ENCODE results near the gene CX3CR1. TPM values are rescaled to one million over a fixed set of nuclear protein-coding genes. Genes with fewer than 3 reads are reported as not detected.

Gene CX3CR1
- total RNA-seq, 1 donor from 2014 or later = not detected

DNA sequence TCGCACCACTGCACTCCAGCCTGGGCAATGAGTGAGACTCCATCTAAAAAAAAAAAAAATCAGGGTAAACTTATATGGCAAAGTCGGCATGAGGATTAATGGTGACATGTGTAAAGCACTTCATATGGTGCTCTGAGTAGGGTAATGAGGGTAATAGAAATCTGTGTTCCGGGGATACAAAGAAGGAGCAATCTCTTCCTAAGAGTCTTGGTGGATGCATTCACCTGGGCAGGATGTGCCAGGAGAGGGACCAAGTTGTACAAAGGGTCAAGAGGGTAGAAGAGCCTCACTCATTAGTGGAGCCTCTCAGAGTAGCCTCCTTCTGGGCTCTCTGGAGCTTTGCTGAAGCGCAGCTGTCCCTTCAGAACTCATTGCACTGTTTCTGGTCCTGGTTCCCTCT lies 9.3 kb upstream of the CX3CR1 start:
- Histone ChIP-seq H3K27ac (no peak overlapping the region), H3F3A (ENCODE audit: low read depth) (no peaks in the 10 kb centered on the region), H4K20me1 (ENCODE audit: low read depth) (no peaks in the 10 kb centered on the region), H3K9me3 (ENCODE audit: low read depth) (no peaks in the 10 kb centered on the region), H3K4me1 (peaks cover 5% of the 10 kb centered on the region), H3K36me3 (no peaks in the 10 kb centered on the region), H3K4me3 (no peak overlapping the region), H3K79me2 (ENCODE audit: low read depth) (no peaks in the 10 kb centered on the region), H3K9ac (no peak overlapping the region), H2AFZ (replicated peaks) (no peak overlapping the region), H3K4me2 (no peak overlapping the region), H3K27me3 (no peaks in the 10 kb centered on the region)
- no peak for DNase-seq (ENCODE audit: low spot score)
- H3K36me3 Mint-ChIP-seq = no peaks in the 10 kb centered on the region
- no peak overlapping the region for H3K27ac Mint-ChIP-seq
- no peaks in the 10 kb centered on the region for H3K9me3 Mint-ChIP-seq
- H3K4me1 Mint-ChIP-seq = peaks cover 2% of the 10 kb centered on the region
- H3K4me3 Mint-ChIP-seq = no peak overlapping the region
- peaks cover 6% of the 10 kb centered on the region for H3K27me3 Mint-ChIP-seq (ENCODE audit: insufficient read depth, low read depth)
- TF ChIP-seq EZH2 (IDR thresholded peaks at IDR 0.05) = no peak
- TF ChIP-seq EZH2phosphoT487 (IDR thresholded peaks at IDR 0.05) = no peak
- TF ChIP-seq, protein P1, sequence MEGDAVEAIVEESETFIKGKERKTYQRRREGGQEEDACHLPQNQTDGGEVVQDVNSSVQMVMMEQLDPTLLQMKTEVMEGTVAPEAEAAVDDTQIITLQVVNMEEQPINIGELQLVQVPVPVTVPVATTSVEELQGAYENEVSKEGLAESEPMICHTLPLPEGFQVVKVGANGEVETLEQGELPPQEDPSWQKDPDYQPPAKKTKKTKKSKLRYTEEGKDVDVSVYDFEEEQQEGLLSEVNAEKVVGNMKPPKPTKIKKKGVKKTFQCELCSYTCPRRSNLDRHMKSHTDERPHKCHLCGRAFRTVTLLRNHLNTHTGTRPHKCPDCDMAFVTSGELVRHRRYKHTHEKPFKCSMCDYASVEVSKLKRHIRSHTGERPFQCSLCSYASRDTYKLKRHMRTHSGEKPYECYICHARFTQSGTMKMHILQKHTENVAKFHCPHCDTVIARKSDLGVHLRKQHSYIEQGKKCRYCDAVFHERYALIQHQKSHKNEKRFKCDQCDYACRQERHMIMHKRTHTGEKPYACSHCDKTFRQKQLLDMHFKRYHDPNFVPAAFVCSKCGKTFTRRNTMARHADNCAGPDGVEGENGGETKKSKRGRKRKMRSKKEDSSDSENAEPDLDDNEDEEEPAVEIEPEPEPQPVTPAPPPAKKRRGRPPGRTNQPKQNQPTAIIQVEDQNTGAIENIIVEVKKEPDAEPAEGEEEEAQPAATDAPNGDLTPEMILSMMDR (IDR thresholded peaks at IDR 0.05) = no peak

DNA sequence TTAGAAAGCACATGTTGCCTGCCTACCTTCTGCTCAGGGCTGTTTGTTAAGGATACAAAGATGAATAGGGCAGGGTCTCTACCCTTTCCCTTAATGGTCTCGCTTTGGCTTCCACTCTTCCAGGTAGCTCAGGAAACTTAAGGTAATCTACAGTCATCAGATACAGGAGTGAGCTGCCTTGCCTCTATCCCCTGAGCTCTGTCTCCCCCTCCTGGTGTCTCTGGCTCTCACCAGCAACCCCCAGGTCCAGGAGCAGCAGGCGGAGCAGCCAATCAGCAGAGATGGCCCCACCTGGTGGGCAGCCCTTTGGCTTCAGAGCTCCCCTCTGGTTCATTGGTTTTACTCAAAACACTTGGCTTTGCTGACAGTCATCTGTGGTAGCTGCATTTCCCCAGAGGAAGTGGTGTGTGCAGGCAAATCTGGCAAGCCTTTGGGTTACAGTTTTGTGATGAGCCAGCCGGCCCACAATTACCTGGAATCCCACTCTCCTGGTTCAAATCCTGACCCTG lies 8.5 kb upstream of the CX3CR1 start:
- Mint-ChIP-seq H3K9me3 (no peaks in the 10 kb centered on the region), H3K27me3 (ENCODE audit: insufficient read depth, low read depth) (peaks cover 6% of the 10 kb centered on the region), H3K36me3 (no peaks in the 10 kb centered on the region), H3K27ac (no peak overlapping the region), H3K4me3 (no peak overlapping the region), H3K4me1 (peaks cover 2% of the 10 kb centered on the region)
- Histone ChIP-seq H3F3A (ENCODE audit: low read depth) (no peaks in the 10 kb centered on the region), H3K4me2 (no peak overlapping the region), H3K4me1 (peaks cover 7% of the 10 kb centered on the region), H3K27ac (no peak overlapping the region), H2AFZ (replicated peaks) (no peak overlapping the region), H3K4me3 (no peak overlapping the region), H3K9ac (no peak overlapping the region), H3K27me3 (no peaks in the 10 kb centered on the region), H3K79me2 (ENCODE audit: low read depth) (no peaks in the 10 kb centered on the region), H3K36me3 (no peaks in the 10 kb centered on the region), H3K9me3 (ENCODE audit: low read depth) (no peaks in the 10 kb centered on the region), H4K20me1 (ENCODE audit: low read depth) (no peaks in the 10 kb centered on the region)
- TF ChIP-seq EZH2 (IDR thresholded peaks at IDR 0.05) = no peak
- no peak for TF ChIP-seq EZH2phosphoT487 (IDR thresholded peaks at IDR 0.05)
- TF ChIP-seq, protein P1 (IDR thresholded peaks at IDR 0.05) = peak; percentile 99
- peak; percentile 93 for DNase-seq (ENCODE audit: low spot score)

DNA sequence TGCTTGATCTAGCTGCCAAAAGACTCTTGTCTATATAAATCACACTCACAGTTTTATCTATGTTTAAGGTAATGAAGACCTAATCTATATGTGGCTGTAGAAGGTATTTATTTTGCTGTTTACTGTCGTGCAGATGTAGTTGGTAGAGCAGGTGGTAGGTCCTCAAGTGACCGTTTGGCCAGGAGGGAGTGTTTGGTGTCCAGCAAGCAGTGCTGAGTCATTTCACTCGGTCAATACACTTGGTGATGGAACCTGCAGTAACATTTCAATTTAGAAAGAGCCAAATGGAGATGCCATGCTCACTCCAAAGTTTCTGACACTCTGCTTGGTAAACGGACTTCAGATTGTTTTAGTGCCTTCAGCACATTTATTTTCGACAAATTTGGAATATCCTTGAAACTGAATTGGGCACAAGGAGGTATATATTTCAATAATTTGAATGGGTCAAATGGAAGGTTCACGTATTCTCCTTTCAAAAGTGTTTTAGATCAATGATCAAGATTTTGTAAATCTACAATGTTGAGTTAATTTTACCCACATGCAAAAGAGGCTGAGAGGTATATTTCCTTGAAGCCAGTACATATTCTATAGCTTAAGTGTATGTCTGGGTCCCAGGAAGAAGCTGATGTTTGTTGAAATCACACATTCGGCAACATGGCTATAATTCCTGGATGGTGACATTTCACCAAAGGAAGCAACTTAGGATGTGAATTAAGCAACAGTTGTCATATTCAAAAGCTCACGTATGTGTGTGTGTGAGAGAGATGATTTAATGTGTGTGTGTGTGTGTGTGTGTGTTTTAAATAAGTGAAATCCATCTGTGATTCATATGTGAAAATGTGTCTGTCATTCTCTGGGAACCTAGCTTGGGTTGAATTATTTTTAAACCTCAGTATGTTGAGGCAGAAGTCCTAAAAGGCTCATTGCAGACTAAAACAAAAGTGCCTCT lies 7.7 kb upstream of the CX3CR1 start:
- no peak overlapping the region for H3K27ac Mint-ChIP-seq

DNA sequence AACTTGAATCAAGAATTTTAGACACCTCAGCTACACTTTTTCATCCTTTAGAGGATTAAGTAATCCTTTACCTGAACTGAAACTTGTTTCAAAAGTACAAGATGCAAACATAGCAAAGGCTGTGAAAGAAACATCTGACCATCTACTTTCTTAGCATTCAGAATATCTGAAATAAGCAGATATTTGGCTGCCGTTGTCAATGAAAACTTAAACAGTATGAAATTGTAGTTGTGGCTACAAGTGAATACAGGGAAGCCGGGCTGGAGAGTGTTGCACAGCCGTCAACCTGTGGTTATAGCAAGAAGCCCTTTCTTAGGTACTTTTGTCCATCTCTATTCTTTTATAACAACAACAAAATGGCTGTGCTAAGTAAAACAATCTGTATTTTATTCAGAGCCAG lies 6.9 kb upstream of the CX3CR1 start:
- H3K9me3 Mint-ChIP-seq = no peaks in the 10 kb centered on the region
- no peak overlapping the region for H3K4me2 ChIP-seq
- peaks cover 2% of the 10 kb centered on the region for H3K4me1 Mint-ChIP-seq
- H3K4me3 Mint-ChIP-seq = no peak overlapping the region
- no peak overlapping the region for H3K27ac ChIP-seq
- DNase-seq (ENCODE audit: low spot score) = no peak
- no peak overlapping the region for H3K27ac Mint-ChIP-seq
- H3K27me3 ChIP-seq = no peaks in the 10 kb centered on the region
- H3K9ac ChIP-seq = no peak overlapping the region
- H3K79me2 ChIP-seq (ENCODE audit: low read depth) = no peaks in the 10 kb centered on the region
- TF ChIP-seq, protein P1 (IDR thresholded peaks at IDR 0.05) = no peak
- no peak for TF ChIP-seq EZH2phosphoT487 (IDR thresholded peaks at IDR 0.05)
- TF ChIP-seq EZH2 (IDR thresholded peaks at IDR 0.05) = no peak
- no peaks in the 10 kb centered on the region for H3K36me3 Mint-ChIP-seq
- peaks cover 6% of the 10 kb centered on the region for H3K27me3 Mint-ChIP-seq (ENCODE audit: insufficient read depth, low read depth)
- H4K20me1 ChIP-seq (ENCODE audit: low read depth) = no peaks in the 10 kb centered on the region
- H3K36me3 ChIP-seq = no peaks in the 10 kb centered on the region
- no peak overlapping the region for H3K4me3 ChIP-seq
- no peaks in the 10 kb centered on the region for H3F3A ChIP-seq (ENCODE audit: low read depth)
- H2AFZ ChIP-seq (replicated peaks) = no peak overlapping the region
- peaks cover 7% of the 10 kb centered on the region for H3K4me1 ChIP-seq
- H3K9me3 ChIP-seq (ENCODE audit: low read depth) = no peaks in the 10 kb centered on the region

More for the DNA sequence above, 7.7 kb upstream of the CX3CR1 start:
- H3K36me3 Mint-ChIP-seq = no peaks in the 10 kb centered on the region
- Histone ChIP-seq H4K20me1 (ENCODE audit: low read depth) (no peaks in the 10 kb centered on the region), H3K9ac (no peak overlapping the region), H3F3A (ENCODE audit: low read depth) (no peaks in the 10 kb centered on the region), H3K79me2 (ENCODE audit: low read depth) (no peaks in the 10 kb centered on the region), H3K4me3 (no peak overlapping the region), H3K4me2 (no peak overlapping the region), H3K9me3 (ENCODE audit: low read depth) (no peaks in the 10 kb centered on the region), H3K36me3 (no peaks in the 10 kb centered on the region), H3K4me1 (peaks cover 7% of the 10 kb centered on the region), H2AFZ (replicated peaks) (no peak overlapping the region), H3K27me3 (no peaks in the 10 kb centered on the region), H3K27ac (no peak overlapping the region)
- TF ChIP-seq EZH2 (IDR thresholded peaks at IDR 0.05) = no peak
- no peak for DNase-seq (ENCODE audit: low spot score)
- peaks cover 6% of the 10 kb centered on the region for H3K27me3 Mint-ChIP-seq (ENCODE audit: insufficient read depth, low read depth)
- H3K9me3 Mint-ChIP-seq = no peaks in the 10 kb centered on the region
- H3K4me1 Mint-ChIP-seq = peaks cover 2% of the 10 kb centered on the region
- no peak overlapping the region for H3K4me3 Mint-ChIP-seq

Data from neural progenitor cell (in vitro differentiated cells).